Activated CD8-positive, alpha-beta memory T cell treated with anti-CD3 and anti-CD28 coated beads for 36 hours (primary cell): ENCODE results near the gene PCDHA1. TPM values are rescaled to one million over a fixed set of nuclear protein-coding genes. Genes with fewer than 3 reads are reported as not detected.
"Not testable (repeated sequence)": the region's sequence is repeated elsewhere in the genome, so short reads cannot be mapped to it uniquely, and the experiment has no call there.

Source experiments
- CTCF ChIA-PET: fragments of 350-600 bp; sonication (Branson Sonifier 250); formaldehyde crosslinking; loops from one replicate; lab custom pipeline; 2021; ENCODE audit warnings: antibody characterized with exemption; lab: Charles Lee
- POLR2A ChIA-PET: fragments of 350-600 bp; sonication (Branson Sonifier 250); formaldehyde crosslinking; loops from one replicate; lab custom pipeline; 2021; ENCODE audit warnings: antibody characterized with exemption; lab: Charles Lee
- total RNA-seq, 2 experiments: library from RNA; stranded (reverse); gene quantifications; one replicate each; pipeline ENCODE4 v1.2.3, GENCODE V29; 2021

Gene PCDHA1
- total RNA-seq, 2 experiments from 2014 or later: not detected

DNA sequence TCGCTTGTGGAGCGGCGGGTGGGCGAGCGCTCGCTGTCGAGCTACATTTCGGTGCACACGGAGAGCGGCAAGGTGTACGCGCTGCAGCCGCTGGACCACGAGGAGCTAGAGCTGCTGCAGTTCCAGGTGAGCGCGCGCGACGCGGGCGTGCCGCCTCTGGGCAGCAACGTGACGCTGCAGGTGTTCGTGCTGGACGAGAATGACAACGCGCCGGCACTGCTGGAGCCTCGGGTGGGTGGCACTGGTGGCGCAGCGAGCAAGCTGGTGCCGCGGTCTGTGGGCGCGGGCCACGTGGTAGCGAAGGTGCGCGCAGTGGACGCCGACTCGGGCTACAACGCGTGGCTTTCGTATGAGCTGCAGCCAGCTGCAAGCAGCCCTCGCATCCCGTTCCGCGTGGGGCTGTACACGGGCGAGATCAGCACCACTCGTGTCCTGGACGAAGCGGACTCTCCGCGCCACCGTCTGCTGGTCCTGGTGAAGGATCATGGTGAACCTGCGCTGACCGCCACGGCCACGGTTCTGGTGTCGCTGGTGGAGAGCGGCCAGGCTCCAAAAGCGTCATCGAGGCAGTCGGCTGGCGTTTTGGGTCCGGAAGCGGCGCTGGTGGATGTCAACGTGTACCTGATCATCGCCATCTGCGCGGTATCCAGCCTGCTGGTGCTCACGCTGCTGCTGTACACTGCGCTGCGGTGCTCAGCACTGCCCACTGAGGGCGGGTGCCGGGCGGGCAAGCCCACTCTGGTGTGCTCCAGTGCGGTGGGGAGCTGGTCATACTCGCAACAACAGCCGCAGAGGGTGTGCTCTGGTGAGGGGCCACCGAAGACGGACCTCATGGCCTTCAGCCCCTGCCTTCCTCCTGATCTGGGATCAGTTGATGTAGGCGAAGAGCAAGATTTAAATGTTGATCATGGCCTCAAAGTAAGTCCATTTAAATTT, 57.1 kb downstream of the PCDHA1 start:
- CTCF ChIA-PET: no interaction called here
- POLR2A ChIA-PET: no interaction called here

GRCh38 chr5:140848139-140849102, 62.5 kb downstream of the PCDHA1 start, which contains the start of gene PCDHA9:
Gene PCDHA9 (plus strand): TSS chr5:140848382. CDS start chr5:140848496, 114 bp downstream.
- POLR2A ChIA-PET: not testable (repeated sequence)
- CTCF ChIA-PET: interaction anchor here (0.6 kb wide), 1 partner anchor 420 kb away, joined by 3 read pairs; no protein-coding TSS in a partner anchor

GRCh38 chr5:140849831-140850634, 64.1 kb downstream of the PCDHA1 start:
- CTCF ChIA-PET, POLR2A ChIA-PET: not testable (repeated sequence)

DNA sequence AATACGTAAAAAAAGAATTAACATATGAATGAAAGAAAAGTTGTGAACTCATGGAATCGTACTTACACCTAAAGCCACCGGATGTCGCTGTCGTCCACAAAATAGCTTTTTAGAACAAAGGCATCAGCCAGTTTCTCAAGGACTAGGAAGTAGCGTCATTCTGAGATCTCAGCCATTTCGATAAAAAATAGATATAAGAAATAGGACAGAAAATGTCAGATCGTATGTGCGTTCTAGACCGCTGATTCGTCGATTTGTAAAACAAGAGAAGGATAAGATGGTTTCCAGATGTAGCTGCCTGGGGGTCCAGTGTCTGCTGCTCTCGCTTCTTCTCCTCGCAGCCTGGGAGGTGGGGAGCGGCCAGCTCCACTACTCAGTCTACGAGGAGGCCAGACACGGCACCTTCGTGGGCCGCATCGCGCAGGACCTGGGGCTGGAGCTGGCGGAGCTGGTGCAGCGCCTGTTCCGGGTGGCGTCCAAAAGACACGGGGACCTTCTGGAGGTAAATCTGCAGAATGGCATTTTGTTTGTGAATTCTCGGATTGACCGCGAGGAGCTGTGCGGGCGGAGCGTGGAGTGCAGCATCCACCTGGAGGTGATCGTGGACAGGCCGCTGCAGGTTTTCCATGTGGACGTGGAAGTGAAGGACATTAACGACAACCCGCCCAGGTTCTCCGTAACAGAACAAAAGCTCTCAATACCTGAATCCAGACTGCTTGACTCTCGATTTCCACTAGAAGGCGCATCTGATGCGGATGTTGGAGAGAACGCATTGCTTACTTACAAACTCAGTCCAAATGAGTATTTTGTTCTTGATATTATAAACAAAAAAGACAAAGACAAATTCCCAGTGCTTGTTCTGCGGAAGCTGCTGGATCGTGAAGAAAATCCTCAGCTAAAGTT, 70.1 kb downstream of the PCDHA1 start, which contains the start of gene PCDHA10:
TSS of gene PCDHA10 (plus strand) at position 126 of the 903 bp plus-strand sequence. CDS start at position 278, 152 bp downstream.
- CTCF ChIA-PET: interaction anchor here (1.1 kb wide), 1 partner anchor 565 kb away, joined by 3 read pairs; the partner anchor contains the start of gene PCDHGA11
- POLR2A ChIA-PET: no interaction called here

DNA sequence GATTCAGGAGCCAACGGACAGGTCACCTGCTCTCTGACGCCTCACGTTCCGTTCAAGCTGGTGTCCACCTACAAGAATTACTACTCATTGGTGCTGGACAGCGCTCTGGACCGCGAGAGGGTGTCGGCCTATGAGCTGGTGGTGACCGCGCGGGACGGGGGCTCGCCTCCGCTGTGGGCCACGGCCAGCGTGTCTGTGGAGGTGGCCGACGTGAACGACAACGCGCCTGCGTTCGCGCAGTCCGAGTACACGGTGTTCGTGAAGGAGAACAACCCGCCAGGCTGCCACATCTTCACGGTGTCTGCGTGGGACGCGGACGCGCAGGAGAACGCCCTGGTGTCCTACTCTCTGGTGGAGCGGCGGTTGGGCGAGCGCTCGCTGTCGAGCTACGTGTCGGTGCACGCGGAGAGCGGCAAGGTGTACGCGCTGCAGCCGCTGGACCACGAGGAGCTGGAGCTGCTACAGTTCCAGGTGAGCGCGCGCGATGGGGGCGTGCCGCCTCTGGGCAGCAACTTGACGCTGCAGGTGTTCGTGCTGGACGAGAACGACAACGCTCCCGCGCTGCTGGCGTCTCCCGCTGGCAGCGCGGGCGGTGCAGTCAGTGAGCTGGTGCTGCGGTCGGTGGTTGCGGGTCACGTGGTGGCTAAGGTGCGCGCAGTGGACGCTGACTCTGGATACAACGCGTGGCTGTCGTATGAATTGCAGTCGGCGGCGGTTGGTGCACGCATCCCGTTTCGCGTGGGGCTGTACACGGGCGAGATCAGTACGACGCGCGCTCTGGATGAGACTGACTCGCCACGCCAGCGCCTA, 71.4 kb downstream of the PCDHA1 start:
- CTCF ChIA-PET: no interaction called here
- POLR2A ChIA-PET: no interaction called here

GRCh38 chr5:140857987-140858240, 72.0 kb downstream of the PCDHA1 start:
- ChIA-PET CTCF (no interaction called here), POLR2A (no interaction called here)

DNA sequence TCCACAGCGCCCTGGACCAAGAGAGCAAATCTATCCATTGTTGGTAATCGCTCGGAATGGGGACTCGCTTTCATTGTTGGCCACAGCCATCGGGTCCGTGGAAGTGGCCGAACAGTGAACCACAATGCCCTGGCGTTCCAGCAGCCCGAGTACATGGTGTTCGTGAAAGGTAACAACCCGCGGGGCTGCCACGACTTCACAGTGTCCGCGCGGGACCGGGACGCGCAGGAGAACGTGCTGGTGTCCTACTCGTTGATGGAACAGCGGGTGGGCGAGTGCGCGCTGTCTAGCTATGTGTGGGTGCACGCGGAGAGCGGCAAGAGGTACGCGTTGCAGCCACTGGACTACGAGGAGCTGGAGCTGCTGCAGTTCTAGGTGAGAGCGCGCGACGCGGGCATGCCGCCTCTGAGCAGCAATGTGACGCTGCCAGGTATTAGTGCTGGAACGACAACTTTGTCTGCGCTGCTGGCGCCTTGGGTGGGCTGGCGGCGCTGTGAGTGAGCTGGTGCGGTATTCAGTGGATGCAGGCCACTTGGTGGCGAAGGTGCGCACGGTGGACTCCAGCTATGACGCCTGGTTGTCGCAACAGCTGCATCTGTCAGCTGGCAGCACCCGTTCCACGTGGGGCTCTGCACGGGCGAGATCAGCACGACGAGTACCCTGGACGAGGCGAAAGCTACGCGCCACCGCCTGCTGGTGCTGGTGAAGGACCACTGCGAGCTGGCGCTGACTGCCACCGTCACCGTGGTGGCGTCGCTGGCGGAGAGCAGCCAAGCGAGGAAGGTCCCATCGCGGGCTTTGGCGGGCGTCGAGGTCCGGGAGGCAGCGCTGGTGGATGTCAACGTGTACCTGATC, 76.7 kb downstream of the PCDHA1 start:
- ChIA-PET CTCF (no interaction called here), POLR2A (no interaction called here)

GRCh38 chr5:140868721-140869554, 83.0 kb downstream of the PCDHA1 start, which contains the start of gene PCDHA11:
Gene PCDHA11 (plus strand): TSS chr5:140868957. CDS start chr5:140869104, 147 bp downstream.
- POLR2A ChIA-PET: no interaction called here
- CTCF ChIA-PET: no interaction called here

GRCh38 chr5:140869555-140869886, 83.6 kb downstream of the PCDHA1 start:
- CTCF ChIA-PET: no interaction called here

GRCh38 chr5:140870221-140871201, 84.6 kb downstream of the PCDHA1 start:
- CTCF ChIA-PET: no interaction called here
- POLR2A ChIA-PET: no interaction called here

More at GRCh38 chr5:140869555-140869886, 83.6 kb downstream of the PCDHA1 start:
- POLR2A ChIA-PET: no interaction called here

DNA sequence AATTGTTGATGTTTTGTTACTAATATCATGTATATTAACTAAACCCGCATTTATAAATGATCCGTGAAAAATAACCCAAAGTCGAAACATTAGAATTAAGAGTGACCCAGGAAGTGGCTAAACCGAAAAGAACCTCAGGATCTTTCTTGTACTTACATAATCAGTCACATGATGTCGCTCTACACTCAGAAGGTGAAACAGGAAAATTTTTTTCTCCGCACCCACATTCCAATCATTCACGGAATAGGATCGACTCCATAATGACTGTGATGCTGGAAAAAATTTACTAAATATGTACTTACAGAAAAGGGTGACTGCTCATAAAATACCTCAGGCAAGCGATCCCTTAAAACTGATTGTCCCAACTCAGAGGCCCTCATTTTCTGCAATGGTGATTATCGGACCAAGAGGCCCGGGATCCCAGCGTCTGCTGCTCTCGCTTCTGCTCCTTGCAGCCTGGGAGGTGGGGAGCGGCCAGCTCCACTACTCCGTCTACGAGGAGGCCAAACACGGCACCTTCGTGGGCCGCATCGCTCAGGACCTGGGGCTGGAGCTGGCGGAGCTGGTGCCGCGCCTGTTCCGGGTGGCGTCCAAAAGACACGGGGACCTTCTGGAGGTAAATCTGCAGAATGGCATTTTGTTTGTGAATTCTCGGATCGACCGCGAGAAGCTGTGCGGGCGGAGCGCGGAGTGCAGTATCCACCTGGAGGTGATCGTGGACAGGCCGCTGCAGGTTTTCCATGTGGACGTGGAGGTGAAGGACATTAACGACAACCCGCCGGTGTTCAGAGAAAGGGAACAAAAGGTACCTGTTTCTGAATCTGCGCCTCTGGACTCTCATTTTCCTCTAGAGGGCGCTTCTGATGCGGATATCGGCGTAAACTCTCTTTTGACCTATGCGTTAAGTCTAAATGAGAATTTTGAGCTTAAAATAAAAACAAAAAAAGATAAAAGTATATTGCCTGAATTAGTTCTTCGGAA, 89.4 kb downstream of the PCDHA1 start, which contains the start of gene PCDHA12:
TSS of gene PCDHA12 (plus strand) at position 224 of the 981 bp plus-strand sequence. CDS start at position 389, 165 bp downstream.
- ChIA-PET POLR2A (no interaction called here), CTCF (no interaction called here)

GRCh38 chr5:140876541-140877261, 90.8 kb downstream of the PCDHA1 start:
- CTCF ChIA-PET, POLR2A ChIA-PET: not testable (repeated sequence)

- ChIA-PET CTCF (no interaction called here), POLR2A (no interaction called here)
These were observed 91.3 kb downstream of the PCDHA1 start for GRCh38 chr5:140877262-140877581.
